ENCODE results near the gene TRIO.

TRIO gene

DNA sequence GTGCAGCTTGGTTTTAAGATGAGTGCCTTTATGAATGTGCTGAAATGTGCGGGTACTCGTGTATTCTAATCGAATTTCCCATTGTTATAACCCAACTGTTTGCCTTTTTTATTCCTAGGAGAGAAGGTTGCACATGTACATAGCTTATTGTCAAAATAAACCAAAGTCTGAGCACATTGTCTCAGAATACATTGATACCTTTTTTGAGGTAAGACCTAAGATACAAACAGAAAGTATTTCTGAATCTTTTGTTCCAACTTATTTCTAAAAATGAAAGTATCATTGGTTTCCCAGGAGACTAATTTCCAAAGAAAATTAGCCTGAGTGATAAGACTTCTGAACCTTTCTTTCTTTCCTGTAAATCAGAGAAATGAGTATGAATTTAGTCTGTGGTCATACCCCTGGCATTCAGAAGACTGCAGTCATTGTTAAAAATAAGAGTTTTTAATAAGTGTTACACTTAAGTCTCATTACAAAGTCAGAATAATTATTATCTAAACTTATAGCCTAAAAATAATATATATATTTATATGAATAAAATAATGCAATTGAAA, 336.1 kb downstream of the TRIO start:
- no peaks in the 10 kb centered on the region for H3K9me3 Mint-ChIP-seq
- peaks cover 10% of the 10 kb centered on the region for H3K4me1 Mint-ChIP-seq (ENCODE audit: low read depth)
- no peak for DNase-seq (ENCODE audit: low spot score)
- peaks cover 7% of the 10 kb centered on the region for H3K36me3 Mint-ChIP-seq (ENCODE audit: low read depth)
- no peak overlapping the region for H3K4me3 Mint-ChIP-seq
- no peak overlapping the region for H3K27ac Mint-ChIP-seq
- H3K27me3 Mint-ChIP-seq (ENCODE audit: low read depth), result no peaks in the 10 kb centered on the region

DNA sequence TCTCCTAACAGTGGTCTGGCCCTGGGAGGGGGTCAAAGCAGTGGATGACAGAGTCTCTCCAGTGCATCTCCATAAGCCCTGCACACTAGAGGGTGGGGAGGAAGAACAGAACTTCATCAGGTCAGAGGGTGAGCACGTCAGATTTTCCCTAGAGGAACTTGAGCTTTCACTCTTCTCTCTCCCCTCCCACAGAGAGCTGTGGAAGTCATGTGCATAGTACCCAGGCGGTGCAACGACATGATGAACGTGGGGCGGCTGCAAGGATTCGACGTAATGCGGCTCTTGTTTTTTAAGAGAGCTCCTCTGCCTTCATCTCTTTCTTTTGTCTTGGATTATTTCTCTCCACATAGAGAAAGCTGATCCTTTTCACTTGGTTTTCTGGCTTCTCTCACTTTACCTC, 338.2 kb downstream of the TRIO start:
- peaks cover 14% of the 10 kb centered on the region for H3K4me1 Mint-ChIP-seq (ENCODE audit: low read depth)

DNA sequence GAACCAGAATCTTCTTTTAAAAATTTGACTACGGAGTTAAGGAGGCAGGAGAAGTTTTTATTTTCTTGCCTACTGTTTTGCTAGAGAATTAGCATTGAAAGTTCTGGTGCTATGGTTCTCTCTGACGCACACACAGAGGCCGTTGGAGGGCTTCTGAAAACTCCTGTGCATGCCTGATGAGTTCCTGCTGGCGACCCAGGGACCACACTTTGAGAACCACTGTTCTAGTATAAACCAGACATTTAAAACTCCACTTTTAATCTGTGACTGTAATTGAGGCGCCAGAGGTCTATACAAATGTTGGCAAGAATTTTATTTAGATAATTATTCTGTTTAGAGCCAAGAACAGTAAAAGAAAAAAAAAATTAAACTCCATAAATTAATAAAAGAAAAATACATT, 338.9 kb downstream of the TRIO start:
- Mint-ChIP-seq H3K27me3 (ENCODE audit: low read depth) (no peaks in the 10 kb centered on the region), H3K36me3 (ENCODE audit: low read depth) (peaks cover 8% of the 10 kb centered on the region), H3K4me3 (no peak overlapping the region), H3K27ac (no peak overlapping the region), H3K9me3 (no peaks in the 10 kb centered on the region), H3K4me1 (ENCODE audit: low read depth) (peaks cover 14% of the 10 kb centered on the region)
- DNase-seq (ENCODE audit: low spot score), result no peak

More for the DNA sequence above, 338.2 kb downstream of the TRIO start:
- no peaks in the 10 kb centered on the region for H3K27me3 Mint-ChIP-seq (ENCODE audit: low read depth)
- peaks cover 8% of the 10 kb centered on the region for H3K36me3 Mint-ChIP-seq (ENCODE audit: low read depth)
- no peak for DNase-seq (ENCODE audit: low spot score)
- H3K27ac Mint-ChIP-seq, result no peak overlapping the region
- no peak overlapping the region for H3K4me3 Mint-ChIP-seq
- H3K9me3 Mint-ChIP-seq, result no peaks in the 10 kb centered on the region

DNA sequence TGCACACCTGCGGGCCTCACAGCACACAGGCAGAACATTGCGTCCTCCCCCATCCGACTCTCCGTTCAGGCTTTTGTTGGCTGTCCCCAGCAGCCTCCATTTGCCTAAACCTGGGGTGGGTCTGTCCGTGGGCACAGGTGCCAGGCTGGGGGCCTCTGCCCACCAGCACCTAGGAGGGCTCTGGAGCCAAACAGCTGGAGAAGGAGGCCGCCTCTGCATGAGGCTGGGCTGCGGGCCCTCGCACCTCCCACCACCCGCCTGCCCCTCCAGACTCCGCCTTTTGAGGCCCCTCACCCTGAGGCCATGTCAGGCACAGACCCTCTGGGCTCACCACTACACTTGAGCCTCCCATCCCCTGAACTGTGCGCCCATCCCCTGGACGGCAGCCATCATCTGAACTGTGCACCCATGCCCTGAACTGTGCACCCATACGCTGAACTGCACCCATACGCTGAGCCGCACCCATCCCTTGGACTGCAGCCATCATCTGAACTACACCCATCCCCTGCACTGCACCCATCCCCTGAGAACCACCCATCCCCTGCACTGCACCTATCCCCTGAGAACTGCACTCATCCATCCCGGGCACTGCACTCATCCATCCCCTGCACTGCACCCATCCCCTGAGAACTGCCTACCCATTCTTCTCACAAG, 340.5 kb downstream of the TRIO start:
- H3K4me3 Mint-ChIP-seq, result no peak overlapping the region
- peaks cover 6% of the 10 kb centered on the region for H3K36me3 Mint-ChIP-seq (ENCODE audit: low read depth)
- H3K27ac Mint-ChIP-seq, result no peak overlapping the region
- H3K9me3 Mint-ChIP-seq, result no peaks in the 10 kb centered on the region
- H3K4me1 Mint-ChIP-seq (ENCODE audit: low read depth), result peaks cover 14% of the 10 kb centered on the region
- DNase-seq (ENCODE audit: low spot score), result no peak
- H3K27me3 Mint-ChIP-seq (ENCODE audit: low read depth), result no peaks in the 10 kb centered on the region

GRCh38 chr5:14486486-14486885, 343.3 kb downstream of the TRIO start:
- H3K27ac Mint-ChIP-seq, result no peak overlapping the region
- DNase-seq (ENCODE audit: low spot score), result no peak
- no peak overlapping the region for H3K4me3 Mint-ChIP-seq
- peaks cover 4% of the 10 kb centered on the region for H3K4me1 Mint-ChIP-seq (ENCODE audit: low read depth)
- no peaks in the 10 kb centered on the region for H3K9me3 Mint-ChIP-seq
- peaks cover 4% of the 10 kb centered on the region for H3K36me3 Mint-ChIP-seq (ENCODE audit: low read depth)
- H3K27me3 Mint-ChIP-seq (ENCODE audit: low read depth), result no peaks in the 10 kb centered on the region

DNA sequence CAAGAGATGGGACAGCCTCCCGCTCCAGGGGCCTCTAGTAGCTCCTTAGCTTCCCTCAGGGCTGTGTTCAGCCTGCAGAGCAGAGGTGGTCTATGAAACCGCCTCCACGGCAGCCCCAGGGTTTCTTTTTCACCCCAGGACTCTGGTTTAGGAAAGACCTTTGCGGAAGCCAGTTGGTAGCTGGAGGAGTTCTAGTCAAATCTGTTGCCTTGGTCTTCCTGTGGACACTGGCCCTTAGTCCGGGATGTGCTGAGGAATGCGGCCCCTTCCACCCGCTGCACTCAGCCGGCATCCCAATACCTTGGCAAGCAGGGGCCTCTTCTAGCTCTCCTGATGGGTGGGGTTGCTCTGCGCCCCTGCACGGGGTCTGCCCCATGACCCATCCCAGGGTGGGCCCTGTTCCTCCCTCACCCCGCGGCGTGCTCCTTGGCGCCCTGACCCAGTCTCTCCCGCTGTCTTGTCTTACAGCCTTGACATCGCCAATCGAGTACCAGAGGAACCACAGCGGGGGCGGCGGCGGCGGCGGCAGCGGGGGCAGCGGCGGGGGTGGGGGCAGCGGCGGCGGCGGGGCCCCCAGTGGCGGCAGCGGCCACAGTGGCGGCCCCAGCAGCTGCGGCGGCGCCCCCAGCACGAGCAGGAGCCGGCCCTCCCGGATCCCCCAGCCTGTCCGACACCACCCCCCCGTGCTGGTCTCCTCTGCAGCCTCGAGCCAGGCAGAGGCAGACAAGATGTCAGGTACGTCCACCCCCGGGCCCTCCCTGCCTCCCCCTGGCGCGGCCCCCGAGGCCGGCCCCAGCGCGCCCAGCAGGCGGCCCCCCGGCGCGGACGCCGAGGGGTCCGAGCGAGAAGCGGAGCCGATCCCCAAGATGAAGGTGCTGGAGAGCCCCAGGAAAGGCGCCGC, 344.1 kb downstream of the TRIO start:
- Mint-ChIP-seq H3K36me3 (ENCODE audit: low read depth) (peaks cover 4% of the 10 kb centered on the region), H3K4me3 (no peak overlapping the region), H3K27ac (no peak overlapping the region), H3K4me1 (ENCODE audit: low read depth) (peaks cover 4% of the 10 kb centered on the region), H3K9me3 (no peaks in the 10 kb centered on the region), H3K27me3 (ENCODE audit: low read depth) (no peaks in the 10 kb centered on the region)
- DNase-seq (ENCODE audit: low spot score), result no peak

GRCh38 chr5:14487897-14488570, 344.9 kb downstream of the TRIO start:
- H3K4me3 Mint-ChIP-seq, result no peak overlapping the region
- H3K4me1 Mint-ChIP-seq (ENCODE audit: low read depth), result peaks cover 4% of the 10 kb centered on the region
- no peaks in the 10 kb centered on the region for H3K9me3 Mint-ChIP-seq
- no peak overlapping the region for H3K27ac Mint-ChIP-seq
- no peaks in the 10 kb centered on the region for H3K27me3 Mint-ChIP-seq (ENCODE audit: low read depth)
- peaks cover 6% of the 10 kb centered on the region for H3K36me3 Mint-ChIP-seq (ENCODE audit: low read depth)
- DNase-seq (ENCODE audit: low spot score), result no peak

DNA sequence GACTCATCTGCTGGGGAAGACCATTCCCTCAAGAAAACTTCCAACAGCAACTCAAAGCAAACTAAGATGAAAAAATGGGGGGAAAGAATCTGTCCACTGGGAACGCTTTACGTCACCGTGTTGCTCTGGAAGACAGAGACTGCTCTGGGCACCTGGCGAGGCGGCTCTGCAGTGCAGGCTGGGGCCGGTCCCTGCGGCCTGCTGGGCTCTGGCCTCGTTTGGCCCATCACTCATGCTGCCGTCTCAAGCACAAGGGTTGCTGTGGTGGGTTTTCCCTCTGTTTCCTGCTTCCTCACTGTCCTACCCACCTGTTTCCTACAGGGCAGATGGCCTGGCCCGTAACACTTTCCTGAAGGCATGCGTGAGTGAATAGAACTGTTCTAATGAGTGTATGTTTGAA, 345.6 kb downstream of the TRIO start:
- Mint-ChIP-seq H3K27me3 (ENCODE audit: low read depth) (no peaks in the 10 kb centered on the region), H3K4me1 (ENCODE audit: low read depth) (peaks cover 4% of the 10 kb centered on the region), H3K9me3 (no peaks in the 10 kb centered on the region), H3K4me3 (no peak overlapping the region), H3K27ac (no peak overlapping the region), H3K36me3 (ENCODE audit: low read depth) (peaks cover 6% of the 10 kb centered on the region)
- no peak for DNase-seq (ENCODE audit: low spot score)

- peaks cover 4% of the 10 kb centered on the region for H3K36me3 Mint-ChIP-seq (ENCODE audit: low read depth)
These were observed 346.5 kb downstream of the TRIO start for GRCh38 chr5:14489643-14490042.

DNA sequence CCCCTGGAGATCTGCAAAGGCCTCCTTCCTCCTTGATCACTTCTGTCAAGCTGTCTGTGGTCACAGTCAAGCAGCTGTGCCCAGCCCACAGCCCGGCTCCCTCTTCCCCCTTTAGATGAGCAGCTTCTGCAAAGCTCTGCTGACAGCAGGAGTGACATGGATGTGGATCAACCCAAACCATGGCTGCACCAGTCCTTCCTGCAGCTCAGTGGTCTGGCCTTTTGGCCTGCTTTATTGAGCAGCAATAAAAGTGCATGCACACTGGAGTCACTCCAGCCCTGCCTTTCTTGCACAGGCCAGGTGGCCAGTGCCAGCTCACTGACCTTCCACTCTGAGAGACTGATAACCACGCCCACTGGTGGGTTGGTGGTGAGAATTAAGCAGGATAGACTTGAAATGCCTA, 347.2 kb downstream of the TRIO start:
- Mint-ChIP-seq H3K27me3 (ENCODE audit: low read depth) (no peaks in the 10 kb centered on the region), H3K36me3 (ENCODE audit: low read depth) (peaks cover 4% of the 10 kb centered on the region), H3K4me3 (no peak overlapping the region), H3K4me1 (ENCODE audit: low read depth) (no peaks in the 10 kb centered on the region), H3K9me3 (no peaks in the 10 kb centered on the region), H3K27ac (no peak overlapping the region)
- no peak for DNase-seq (ENCODE audit: low spot score)

More at GRCh38 chr5:14489643-14490042, 346.5 kb downstream of the TRIO start:
- Mint-ChIP-seq H3K9me3 (no peaks in the 10 kb centered on the region), H3K27me3 (ENCODE audit: low read depth) (no peaks in the 10 kb centered on the region), H3K27ac (no peak overlapping the region), H3K4me3 (no peak overlapping the region), H3K4me1 (ENCODE audit: low read depth) (peaks cover 3% of the 10 kb centered on the region)
- DNase-seq (ENCODE audit: low spot score), result no peak

GRCh38 chr5:14491015-14491915, 348.1 kb downstream of the TRIO start:
- H3K4me3 Mint-ChIP-seq, result no peak overlapping the region
- H3K36me3 Mint-ChIP-seq (ENCODE audit: low read depth), result peaks cover 3% of the 10 kb centered on the region
- H3K4me1 Mint-ChIP-seq (ENCODE audit: low read depth), result no peaks in the 10 kb centered on the region
- H3K27ac Mint-ChIP-seq, result no peak overlapping the region
- H3K27me3 Mint-ChIP-seq (ENCODE audit: low read depth), result no peaks in the 10 kb centered on the region
- no peak for DNase-seq (ENCODE audit: low spot score)
- H3K9me3 Mint-ChIP-seq, result no peaks in the 10 kb centered on the region

- Mint-ChIP-seq H3K27me3 (ENCODE audit: low read depth) (no peaks in the 10 kb centered on the region), H3K36me3 (ENCODE audit: low read depth) (peaks cover 3% of the 10 kb centered on the region), H3K27ac (no peak overlapping the region), H3K4me1 (ENCODE audit: low read depth) (no peaks in the 10 kb centered on the region), H3K9me3 (no peaks in the 10 kb centered on the region), H3K4me3 (no peak overlapping the region)
- DNase-seq (ENCODE audit: low spot score), result no peak
These were observed 349.3 kb downstream of the TRIO start for GRCh38 chr5:14492331-14492964.

GRCh38 chr5:14495301-14495700, 352.2 kb downstream of the TRIO start:
- Mint-ChIP-seq H3K9me3 (no peaks in the 10 kb centered on the region), H3K36me3 (ENCODE audit: low read depth) (peaks cover 3% of the 10 kb centered on the region), H3K27me3 (ENCODE audit: low read depth) (no peaks in the 10 kb centered on the region), H3K4me1 (ENCODE audit: low read depth) (no peaks in the 10 kb centered on the region), H3K4me3 (no peak overlapping the region), H3K27ac (no peak overlapping the region)
- no peak for DNase-seq (ENCODE audit: low spot score)

Data from T-helper 2 cell treated with Interferon-gamma antibody and Interleukin-4, amounts not matched to agents 5 μg/mL and 100 μg/mL, for 36 hours (primary cell).